HG03095 (cell line): ENCODE results near the gene NBEA.

Experiments
- ATAC-seq: cut with Tn5 transposase; IDR thresholded peaks from one replicate; pipeline ENCODE4 v1.9.1; 2021; ENCODE audit warnings: moderate library complexity; ENCODE audit not compliant: unreplicated experiment

Gene NBEA

DNA sequence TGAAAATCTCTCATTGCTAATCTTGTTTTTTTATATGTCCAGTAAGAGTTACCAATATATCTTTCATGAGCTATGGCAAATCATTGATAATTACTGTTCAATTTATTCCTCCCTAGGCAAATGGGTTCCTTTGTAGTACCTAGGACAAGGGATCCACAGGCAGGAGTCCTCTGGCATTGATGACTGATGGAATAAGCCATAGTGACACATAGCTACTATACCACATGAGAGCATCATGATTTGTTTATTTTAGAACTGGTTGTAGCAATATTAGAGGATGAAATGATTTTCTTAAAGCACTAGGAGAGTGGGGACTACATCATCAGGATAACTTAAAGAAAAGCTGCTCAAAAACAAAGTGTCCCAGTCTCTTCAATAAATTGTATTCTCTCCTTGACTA, 556.2 kb downstream of the NBEA start:
- ATAC-seq: no peak

DNA sequence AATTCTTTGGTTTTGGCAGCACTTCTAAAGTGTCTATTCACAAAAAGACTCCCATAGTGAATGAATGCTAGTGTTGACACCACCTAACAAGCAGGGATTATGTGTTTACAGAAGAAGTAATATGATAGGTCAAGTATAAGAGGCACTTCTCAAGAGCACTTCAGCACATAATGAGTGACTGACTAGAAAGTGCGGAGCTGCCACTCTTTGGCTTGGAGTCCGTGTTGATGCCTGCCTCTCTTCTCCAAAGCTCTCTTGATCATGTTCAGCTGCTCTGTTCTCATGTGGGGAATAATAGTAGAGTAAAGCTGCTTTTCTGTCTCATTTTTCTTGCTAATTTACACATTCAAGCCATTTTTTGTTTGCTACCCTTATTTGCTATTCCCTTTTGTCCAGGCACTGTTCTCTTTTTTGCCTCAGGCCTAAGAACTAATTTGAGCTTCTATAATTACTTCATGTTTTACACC, 557.2 kb downstream of the NBEA start:
- no peak for ATAC-seq

DNA sequence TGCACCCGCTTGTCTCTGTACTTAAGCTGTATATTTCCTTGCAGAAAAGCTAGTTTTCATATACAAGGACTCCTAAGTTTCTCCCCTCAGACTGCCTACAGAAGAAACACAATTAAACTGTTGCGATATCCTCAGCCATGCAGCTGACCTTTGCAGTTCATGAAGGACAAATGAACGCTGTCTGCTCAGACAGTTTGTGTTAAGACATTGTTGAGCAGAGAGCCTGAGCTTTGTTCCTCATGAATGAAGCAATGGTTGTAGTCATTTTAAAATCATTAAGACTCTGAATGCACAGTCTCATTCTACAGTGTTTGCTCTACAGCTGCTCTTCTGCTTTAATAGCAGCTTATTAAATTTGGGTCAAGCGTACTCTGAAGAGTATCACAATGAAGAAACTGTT, 557.6 kb downstream of the NBEA start:
- no peak for ATAC-seq

DNA sequence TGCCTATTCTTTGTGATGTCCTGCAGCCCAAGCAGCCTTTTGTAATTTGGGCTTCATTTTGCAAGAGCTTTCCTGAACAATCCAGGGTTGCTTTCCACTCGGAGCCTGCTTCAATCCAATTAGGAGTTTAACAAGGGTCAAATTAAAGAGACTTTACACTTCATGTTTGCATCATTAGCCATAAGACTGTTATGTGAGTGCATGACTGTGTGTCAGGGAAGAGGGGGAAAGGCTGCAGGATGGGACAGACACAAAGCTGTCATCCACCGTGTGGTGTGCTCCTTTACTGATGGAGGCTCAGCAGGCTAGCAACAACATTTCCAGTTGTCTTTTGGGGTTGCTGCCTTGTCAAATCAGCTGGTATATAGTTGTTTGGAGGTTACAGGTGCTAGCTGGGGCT, 558.1 kb downstream of the NBEA start:
- no peak for ATAC-seq

DNA sequence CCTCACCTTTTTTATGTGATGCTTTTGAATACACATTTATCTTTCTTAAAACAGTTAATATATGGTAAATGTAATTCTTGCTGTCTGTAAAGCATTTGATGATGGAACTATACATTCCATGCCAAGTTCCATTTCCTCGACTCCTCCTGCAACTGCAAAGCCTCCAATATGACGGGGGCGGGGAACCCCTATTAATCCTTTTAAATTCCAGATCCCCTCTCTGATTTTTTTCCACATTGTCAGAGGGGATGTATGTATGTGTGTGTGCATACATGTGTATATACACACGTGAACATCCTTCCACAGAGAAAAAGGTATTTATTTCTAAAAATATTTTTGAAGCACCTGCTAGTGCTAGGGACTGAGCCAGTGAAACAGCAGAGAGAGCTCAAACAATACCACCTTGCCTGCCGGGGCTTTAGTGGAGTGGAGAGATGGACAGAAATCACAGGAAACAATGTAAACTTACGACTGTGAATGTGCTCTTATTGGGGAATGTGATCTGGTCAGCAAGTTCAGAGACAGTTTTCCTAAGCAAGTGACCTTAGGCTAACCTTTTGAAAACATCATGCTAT, 559.7 kb downstream of the NBEA start:
- ATAC-seq: no peak

DNA sequence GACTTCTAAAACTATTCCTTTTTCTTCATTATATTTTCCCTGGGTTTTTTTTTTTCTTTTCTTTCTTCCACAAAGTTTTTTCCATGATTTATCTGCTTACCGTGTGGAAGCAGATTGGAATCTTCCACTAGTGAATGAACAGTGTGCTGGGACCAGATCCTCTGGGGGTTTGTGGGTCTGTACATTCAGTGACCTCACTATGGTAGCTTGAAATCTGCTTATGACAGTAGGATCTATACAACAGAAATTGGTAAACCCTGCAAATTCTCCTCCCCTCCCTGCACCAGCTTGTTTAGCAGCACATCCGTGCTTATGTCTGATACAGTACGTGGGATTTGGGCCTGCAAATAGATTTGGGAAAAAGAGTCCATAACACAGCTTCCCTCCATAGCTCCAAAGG, 560.4 kb downstream of the NBEA start:
- ATAC-seq: no peak

DNA sequence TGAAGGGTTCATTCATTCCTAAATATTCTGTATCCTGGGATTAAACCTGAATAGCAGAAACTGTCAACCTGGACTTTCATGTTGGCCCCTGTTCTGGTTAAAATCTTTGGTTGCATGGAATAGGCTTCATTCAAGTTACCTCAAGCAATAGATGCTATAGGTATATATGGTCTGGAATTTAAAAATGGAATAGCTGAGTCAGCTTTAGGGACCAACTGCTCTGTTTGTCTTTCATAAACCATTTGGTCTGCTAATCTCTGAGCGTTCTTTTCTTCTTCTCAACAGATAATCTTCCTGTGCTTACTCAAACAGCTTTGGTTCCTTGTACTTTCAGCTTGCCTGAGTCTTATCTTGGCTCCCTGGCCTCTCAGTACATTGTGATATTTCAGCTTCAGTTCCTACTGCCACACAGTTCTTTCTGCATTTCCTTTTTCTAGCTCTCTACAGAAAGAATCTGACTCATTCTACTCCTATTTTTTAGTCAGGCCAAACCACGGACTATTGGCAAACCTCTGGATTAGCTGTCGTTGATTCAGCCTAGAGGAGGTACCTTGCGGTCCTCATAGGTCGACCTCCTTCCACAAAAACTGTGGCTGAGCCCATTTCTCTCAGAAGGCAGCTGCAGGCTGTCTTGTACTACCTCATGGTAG, 570.3 kb downstream of the NBEA start:
- no peak for ATAC-seq

DNA sequence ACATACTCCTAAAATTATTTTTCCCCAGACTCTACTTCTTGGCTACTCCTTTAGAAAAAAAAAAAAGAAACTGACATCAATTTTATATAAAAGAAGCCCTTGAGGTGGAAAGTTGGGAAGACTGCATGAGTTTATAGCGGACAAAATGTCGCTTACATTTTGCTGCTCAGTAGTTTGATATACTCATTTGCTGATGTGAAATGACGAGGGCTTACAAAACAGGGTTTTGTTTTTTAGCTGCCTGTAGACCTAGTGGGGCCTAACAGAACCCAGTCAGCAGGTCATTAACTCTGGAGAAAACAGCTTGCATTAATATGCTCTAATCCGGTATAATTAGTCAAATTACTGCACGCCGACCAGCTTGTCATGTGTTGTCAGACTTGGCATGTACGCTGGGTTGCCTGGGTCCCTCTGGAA, 572.0 kb downstream of the NBEA start:
- ATAC-seq: no peak

DNA sequence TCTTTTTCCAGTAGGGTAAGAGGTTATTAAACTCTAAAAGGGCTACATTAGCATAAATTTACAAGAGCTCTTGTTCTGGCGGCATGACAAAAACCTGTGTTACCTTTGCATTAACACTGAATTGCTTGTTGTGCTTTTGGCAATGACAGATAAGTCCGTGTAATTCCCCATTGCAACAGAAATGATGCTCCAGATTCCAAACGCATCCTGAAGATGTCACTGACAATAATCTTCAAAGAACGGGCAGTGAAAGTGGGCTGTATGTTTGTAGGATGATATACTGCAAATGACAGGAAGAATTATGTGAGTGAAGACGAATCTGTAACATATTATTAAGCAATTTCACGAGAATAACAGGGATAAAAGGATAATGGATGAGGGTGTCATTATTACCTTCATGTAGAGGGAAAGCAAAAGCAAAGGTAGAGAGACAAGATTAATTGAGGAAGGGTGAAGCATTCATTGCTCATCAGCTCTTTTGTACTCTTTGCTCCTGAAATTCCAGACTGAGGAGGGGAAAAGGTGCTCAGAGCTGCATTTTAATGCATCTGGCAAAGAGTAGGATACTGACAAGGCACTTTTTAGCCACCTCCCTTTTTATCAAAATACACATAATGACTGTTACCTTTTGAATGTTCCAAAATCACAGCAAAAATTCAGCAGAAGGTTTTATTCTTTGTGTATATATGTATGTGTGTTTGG, 572.9 kb downstream of the NBEA start:
- no peak for ATAC-seq

DNA sequence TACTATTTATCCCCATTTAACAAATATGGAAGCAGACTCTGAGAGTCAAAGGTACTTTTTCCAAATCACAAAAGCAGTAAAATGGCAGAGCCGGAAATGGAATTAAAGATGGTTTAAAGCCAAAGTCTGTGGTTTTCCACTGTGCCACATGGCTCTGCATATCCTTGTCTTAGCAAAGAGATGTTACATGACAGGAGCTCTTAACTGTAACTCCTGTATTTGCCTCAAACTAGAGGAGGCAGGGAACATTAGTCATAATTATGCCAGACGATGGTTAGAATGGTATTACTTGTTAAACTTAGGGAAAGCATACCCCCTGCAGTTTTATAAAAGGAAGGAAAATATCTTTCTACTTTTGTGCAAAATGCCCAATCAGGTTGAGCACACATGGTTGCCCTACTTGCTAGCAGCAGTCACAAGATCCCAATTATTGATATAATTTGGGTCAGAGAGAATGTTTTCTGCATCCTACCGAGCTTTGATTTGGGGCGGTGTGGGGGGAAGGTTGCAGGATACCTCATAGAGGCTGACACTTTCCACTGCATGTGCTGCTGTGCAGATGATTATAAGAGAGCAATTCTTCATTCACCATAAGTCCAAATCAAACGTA, 576.4 kb downstream of the NBEA start:
- ATAC-seq: no peak

DNA sequence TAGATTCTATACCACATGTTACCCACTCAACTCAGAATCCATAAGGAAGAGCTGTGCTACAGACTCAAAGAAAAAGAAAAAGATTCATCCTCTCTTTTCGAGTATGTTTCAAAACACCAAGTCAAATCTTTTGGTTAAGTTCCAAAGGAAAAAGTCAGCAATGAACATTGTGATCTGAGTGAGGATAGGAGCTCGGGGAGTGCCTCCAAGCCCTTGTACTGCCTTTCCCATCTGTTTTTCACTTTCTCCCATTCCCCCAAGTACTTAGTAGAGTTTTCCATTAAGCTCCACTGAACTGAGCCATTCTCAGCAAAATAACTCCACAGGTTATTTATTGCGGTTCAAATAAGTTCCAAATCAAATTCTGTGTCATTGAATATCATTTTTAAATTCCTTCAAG, 582.1 kb downstream of the NBEA start:
- no peak for ATAC-seq

DNA sequence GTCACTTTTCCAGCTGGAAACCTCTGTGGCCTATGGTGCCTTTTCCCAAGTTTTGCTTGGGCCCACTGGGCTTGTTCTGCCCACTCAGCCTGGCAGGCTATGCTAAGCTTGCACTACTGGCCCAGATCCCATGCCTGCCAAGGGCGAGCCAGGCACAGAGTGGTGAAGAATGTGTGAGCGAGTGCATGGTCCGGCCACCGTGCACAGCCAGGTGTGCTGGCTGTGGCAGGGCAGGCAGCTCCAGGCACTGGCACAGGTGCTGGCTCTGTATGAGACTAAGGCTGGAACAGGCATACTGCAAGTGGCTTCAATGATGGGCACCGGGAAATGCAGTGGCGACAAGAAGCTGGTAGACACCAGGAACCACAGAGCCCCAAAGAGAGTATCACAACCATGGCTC, 584.5 kb downstream of the NBEA start:
- ATAC-seq: no peak

DNA sequence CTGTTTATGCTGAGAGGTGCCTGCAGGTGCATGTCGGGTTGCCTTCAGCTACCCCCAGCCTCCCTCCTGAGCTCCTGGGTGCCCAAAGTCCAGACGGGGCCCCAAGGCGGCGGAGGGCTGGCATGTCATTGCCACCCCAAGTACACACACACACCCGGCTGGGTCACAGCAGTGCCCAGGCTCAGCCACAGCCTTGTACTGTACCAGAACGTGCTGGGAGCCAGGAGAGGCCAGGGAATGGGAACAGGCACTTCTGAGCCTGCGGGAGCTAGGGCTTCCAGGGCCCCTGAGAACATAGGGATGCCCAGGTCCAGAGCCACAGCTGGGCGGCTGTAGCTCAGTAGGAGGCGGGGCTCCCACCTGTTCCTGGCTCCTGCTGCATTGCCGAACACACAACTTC, 585.4 kb downstream of the NBEA start:
- ATAC-seq: no peak

DNA sequence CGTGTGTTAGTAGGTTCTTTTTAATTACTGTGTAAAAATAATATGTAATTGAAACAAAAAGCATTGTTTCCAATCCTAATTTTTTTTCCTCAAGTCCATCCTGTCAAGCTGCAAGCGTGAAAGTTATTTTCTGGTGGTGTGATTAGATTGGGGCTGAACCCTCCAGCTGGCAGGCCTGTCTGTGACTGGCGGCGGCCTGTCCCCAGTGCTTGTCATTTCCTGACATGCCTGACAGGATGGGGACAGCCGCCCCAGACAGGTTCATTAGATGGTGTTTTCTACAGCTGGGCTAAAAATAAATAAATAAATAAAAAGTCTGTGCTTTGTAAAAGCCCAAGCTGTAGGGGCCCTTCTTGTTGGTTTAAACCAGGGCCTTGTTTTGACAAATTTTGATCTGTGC, 588.1 kb downstream of the NBEA start:
- ATAC-seq: no peak

DNA sequence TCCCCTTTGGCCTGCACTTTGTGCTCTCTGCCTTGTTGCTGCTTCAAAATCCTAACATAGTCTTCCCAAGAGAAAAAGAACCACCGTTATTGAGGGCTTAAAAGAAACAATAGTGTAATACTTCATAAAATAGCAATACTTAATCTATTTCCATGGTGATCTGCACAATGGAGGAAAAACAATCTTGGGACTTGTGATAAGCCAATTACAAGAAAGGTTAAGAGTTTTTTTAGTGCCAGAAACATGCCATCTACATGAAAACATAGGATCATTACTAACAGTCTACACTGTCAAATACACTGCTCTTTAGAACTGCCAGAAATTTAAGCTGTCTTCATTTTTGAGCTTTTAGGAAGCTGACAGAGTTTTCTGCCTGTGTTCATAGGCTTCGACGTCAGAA, 588.5 kb downstream of the NBEA start:
- ATAC-seq: no peak

DNA sequence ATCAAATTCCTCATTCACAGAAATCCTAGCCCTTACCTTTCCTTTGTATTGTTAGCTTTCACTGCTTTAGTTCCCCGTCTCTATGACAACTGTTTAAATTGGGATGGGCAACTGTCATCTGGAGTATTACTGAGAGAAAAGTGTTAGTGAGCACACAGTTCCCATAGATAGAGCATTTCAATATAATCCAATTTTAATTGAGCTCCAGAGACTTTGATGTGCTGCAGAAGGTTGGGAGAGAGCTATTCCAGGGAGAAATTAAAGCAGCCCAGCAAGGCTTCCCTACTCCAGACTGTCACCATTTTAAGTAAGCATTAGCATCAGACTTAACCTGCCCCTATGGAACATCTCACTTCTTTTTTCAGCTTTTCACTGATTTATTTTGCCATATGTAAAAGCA, 589.5 kb downstream of the NBEA start:
- ATAC-seq: no peak

DNA sequence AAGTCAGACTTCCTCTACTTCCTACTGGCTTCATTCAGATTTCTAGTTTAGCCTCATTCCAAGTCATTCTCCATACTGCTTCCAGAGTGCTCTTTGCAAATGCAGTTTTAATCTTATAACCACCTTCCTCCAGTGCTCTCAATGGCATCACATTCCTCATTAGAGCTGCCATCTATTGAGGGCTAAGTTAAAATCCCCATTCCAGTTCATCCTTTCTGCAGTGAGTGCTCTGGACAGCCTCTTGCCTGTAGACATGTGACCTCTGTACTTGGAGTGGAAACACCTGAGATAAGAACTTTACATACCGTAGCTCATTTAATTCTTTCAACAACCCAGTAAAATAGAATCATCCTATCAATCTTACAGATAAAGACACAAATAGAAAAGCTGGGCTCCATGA, 592.3 kb downstream of the NBEA start:
- no peak for ATAC-seq

DNA sequence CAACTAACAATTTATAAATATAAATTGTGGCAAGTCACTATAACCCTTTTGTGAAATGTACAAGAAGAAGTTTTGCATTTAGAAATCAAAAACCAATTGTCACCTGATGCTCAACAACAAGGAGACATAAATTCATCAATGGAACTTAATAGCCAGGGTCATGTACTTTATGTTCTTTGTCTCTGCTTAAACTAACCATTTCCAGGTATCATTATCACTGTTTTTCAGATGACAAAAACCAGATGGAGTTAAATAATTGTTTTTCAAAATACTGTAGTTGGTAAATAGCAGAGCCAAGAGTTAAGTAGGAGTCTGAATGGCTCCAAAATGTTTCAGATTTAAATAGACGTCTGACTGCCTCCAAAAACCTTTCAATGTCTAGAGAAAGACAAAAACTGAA, 606.7 kb downstream of the NBEA start:
- ATAC-seq: no peak

DNA sequence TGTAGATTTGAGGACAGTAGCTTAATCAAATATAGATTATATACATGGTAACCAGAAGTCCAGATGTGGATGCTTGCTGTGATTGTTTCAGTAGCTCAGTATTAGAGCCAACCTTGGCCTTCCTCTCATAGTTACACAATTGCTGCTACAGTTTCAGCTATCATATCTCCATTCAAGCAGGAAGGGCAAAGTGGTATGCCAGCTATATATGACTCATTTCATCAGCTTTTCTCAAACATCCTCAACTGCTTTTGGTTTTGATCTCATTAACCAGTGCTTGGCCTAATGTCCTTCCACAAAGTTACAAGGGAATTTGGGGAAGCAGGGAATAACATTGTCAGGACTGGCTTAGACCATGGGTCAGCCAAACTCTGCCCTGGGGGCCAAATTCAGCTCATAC, 607.4 kb downstream of the NBEA start:
- ATAC-seq: no peak

DNA sequence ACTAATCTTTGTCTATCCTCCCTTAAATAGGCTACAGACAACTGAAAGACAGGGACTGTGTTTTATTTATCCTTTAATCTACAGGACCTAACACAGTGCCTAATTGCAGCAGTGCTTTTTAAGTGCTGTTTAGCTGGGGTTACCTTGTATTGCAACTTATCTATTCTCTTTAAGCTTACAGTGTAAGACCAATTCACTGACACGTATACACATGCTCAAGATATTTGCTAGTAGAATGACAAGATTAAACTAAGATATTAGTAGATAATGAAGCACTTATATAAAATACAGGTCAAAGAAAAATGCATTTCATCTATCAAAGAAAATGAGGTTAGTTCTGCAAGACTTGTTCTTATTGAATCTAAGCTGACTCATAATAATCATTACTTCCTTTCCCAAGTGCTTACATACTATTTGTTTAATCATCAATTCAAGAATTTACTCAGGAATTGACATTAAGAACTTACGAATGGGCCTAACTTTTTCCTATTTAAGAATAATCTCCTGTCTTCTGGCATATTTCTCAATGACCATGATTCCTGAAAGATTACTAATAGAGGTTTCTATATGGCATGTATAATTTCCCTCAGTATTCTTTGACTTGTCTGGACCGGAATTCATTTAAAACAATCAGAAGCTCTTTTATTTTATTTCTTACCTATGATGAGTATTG, 610.2 kb downstream of the NBEA start:
- ATAC-seq: no peak

DNA sequence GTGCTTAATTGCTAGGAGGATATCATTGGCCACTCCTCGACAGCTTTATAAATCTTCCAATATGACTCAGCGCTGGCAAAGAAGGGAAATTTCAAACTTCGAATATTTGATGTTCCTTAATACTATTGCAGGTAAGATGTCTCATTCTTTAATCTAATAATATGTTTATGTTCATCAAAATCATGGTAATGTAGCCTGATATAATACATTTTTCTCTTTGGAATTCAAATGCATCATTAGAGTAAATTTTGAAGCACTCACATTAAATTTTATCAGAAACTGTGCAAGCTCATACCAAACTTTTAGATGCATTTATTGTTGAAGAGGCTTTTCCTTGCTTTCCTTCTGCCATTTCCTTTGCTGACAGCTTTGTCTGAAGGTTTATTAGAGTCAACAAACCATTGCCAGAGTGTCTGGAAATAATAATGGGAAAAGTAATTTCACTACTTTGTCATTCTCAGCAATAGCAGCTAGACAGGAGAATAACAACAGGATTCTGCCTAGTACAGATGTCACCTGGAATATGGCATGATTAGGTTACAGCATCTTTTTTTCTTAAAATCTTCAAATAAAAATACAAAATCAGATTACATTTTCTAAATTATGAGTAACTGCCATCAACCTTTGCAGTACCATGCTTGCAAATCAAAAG, 613.0 kb downstream of the NBEA start:
- no peak for ATAC-seq
